NOMO-1 treated with dmso at 0.1 percent for 144 hours (cell line): ENCODE results near the gene CLIC2.
"Not testable (repeated sequence)": the region's sequence is repeated elsewhere in the genome, so short reads cannot be mapped to it uniquely, and the experiment has no call there.

ENCODE experiments used
- DNase-seq: peaks from one replicate; lab custom pipeline; 2025; ENCODE audit not compliant: unreplicated experiment; lab: John Stamatoyannopoulos, UW

The CLIC2 gene

GRCh38 chrX:155334486-155335336 is at the start of gene CLIC2:
CLIC2 (minus strand) TSS chrX:155334614; CDS start chrX:155334427, 187 bp downstream.
- DNase-seq: no peak

GRCh38 chrX:155382529-155382967 is 48.1 kb upstream of the CLIC2 start:
- DNase-seq: not testable (repeated sequence)

GRCh38 chrX:155381843-155382528 is 47.6 kb upstream of the CLIC2 start, which contains the start of gene F8A2:
F8A2 (plus strand) TSS chrX:155382095; CDS start chrX:155382115, 20 bp downstream.
- not testable (repeated sequence) for DNase-seq

- not testable (repeated sequence) for DNase-seq
Observed at GRCh38 chrX:155379802-155380201, 45.4 kb upstream of the CLIC2 start.

- not testable (repeated sequence) for DNase-seq
Observed at GRCh38 chrX:155373777-155374458, 39.5 kb upstream of the CLIC2 start.

GRCh38 chrX:155363712-155364111 is 29.3 kb upstream of the CLIC2 start:
- not testable (repeated sequence) for DNase-seq

GRCh38 chrX:155349448-155349847 is 15.0 kb upstream of the CLIC2 start:
- DNase-seq: not testable (repeated sequence)

- not testable (repeated sequence) for DNase-seq
Observed at GRCh38 chrX:155345689-155346088, 11.3 kb upstream of the CLIC2 start.

GRCh38 chrX:155335337-155335712 is 911 bp upstream of the CLIC2 start:
- not testable (repeated sequence) for DNase-seq

GRCh38 chrX:155333544-155334100 is 792 bp downstream of the CLIC2 start:
- DNase-seq: no peak

- DNase-seq: no peak
Observed at GRCh38 chrX:155330992-155331391, 3.4 kb downstream of the CLIC2 start.

- no peak for DNase-seq
Observed at GRCh38 chrX:155329293-155329692, 5.1 kb downstream of the CLIC2 start.

GRCh38 chrX:155326610-155327009 is 7.8 kb downstream of the CLIC2 start:
- no peak for DNase-seq

GRCh38 chrX:155314260-155314659 is 20.2 kb downstream of the CLIC2 start:
- DNase-seq: no peak

- no peak for DNase-seq
Observed at GRCh38 chrX:155313766-155314165, 20.6 kb downstream of the CLIC2 start.

GRCh38 chrX:155293771-155294170 is 40.6 kb downstream of the CLIC2 start:
- DNase-seq: no peak

GRCh38 chrX:155279873-155280272 is 54.5 kb downstream of the CLIC2 start:
- DNase-seq: no peak

GRCh38 chrX:155270969-155271368 is 63.4 kb downstream of the CLIC2 start:
- DNase-seq: no peak

GRCh38 chrX:155267995-155268394 is 66.4 kb downstream of the CLIC2 start:
- DNase-seq: not testable (repeated sequence)

- no peak for DNase-seq
Observed at GRCh38 chrX:155266439-155266838, 68.0 kb downstream of the CLIC2 start.
